Measurements from ENCODE around the gene NEDD8. TPM values are rescaled to one million over a fixed set of nuclear protein-coding genes. Genes with fewer than 3 reads are reported as not detected.
"Not testable (repeated sequence)": the region's sequence is repeated elsewhere in the genome, so short reads cannot be mapped to it uniquely, and the experiment has no call there.

Gene NEDD8
- total RNA-seq, 4 donors from 2014 or later, result 61.2 to 1,004 (median 192) TPM

DNA sequence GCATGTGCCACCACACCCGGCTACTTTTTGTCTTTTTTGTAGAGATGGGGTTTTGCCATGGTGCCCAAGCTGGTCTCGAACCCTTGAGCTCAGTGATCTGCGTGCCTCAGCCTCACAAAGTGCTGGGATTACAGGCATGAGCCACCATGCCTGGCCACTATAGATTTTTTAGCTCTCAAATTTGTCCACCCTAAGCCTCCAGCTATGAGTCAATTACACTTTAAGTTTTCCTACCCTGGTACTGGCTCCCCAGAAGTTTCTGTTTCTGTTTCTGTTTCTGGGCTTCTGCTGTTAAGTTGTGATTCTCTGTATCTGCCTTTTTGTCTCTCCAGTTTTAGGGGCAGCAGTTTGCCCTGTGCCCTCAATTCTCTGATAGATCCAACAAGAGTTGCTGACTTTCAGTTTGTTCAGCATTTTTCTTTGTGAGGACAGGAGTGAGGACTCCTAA is 14.6 kb upstream of the NEDD8 start:
- Histone ChIP-seq H3K4me1 (no peaks in the 10 kb centered on the region), H3K9me3 (no peaks in the 10 kb centered on the region), H3K4me3 (no peak overlapping the region), H3K36me3 (no peaks in the 10 kb centered on the region), H3K27ac (no peak overlapping the region), H3K27me3 (no peaks in the 10 kb centered on the region)
- no peak for DNase-seq
- TF ChIP-seq POLR2A (IDR thresholded peaks at IDR 0.05), result no peak
- TF ChIP-seq, protein P1, sequence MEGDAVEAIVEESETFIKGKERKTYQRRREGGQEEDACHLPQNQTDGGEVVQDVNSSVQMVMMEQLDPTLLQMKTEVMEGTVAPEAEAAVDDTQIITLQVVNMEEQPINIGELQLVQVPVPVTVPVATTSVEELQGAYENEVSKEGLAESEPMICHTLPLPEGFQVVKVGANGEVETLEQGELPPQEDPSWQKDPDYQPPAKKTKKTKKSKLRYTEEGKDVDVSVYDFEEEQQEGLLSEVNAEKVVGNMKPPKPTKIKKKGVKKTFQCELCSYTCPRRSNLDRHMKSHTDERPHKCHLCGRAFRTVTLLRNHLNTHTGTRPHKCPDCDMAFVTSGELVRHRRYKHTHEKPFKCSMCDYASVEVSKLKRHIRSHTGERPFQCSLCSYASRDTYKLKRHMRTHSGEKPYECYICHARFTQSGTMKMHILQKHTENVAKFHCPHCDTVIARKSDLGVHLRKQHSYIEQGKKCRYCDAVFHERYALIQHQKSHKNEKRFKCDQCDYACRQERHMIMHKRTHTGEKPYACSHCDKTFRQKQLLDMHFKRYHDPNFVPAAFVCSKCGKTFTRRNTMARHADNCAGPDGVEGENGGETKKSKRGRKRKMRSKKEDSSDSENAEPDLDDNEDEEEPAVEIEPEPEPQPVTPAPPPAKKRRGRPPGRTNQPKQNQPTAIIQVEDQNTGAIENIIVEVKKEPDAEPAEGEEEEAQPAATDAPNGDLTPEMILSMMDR (IDR thresholded peaks at IDR 0.05), result no peak
- intact Hi-C loops (cut with DNase I; ENCODE audit: low total_unique reads), result loop anchor here (10.0 kb wide), 1 partner anchor 48 kb away; the partner anchor contains the start of genes DHRS1 and NOP9

DNA sequence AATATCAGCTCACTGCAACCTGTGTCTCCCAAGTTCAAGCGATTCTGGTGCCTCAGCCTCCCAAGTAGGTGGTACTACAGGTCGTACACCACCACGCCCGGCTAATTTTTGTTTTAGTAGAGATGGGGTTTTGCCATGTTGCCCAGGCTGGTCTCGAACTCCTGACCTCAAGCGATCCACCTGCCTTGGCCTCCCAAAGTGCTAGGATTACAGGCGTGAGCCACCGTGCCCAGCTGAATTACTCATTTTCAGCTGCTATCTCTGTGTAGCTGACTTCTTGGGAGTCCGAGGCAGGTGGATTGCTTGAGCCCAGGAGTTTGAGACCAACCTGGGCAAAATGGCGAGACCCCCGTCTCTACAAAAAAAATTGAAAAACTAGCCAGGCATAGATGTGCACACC is 13.2 kb upstream of the NEDD8 start:
- H3K4me1 ChIP-seq, result peaks cover 0 to 11% of the 10 kb centered on the region in 2 donors
- H3K4me3 ChIP-seq, H3K9me3 ChIP-seq, H3K27ac ChIP-seq, H3K27me3 ChIP-seq, H3K36me3 ChIP-seq, DNase-seq: not testable (repeated sequence)
- intact Hi-C loops (cut with DNase I; ENCODE audit: low total_unique reads), result loop anchor here (10.0 kb wide), 1 partner anchor 49 kb away; the partner anchor contains the start of genes DHRS1 and NOP9

DNA sequence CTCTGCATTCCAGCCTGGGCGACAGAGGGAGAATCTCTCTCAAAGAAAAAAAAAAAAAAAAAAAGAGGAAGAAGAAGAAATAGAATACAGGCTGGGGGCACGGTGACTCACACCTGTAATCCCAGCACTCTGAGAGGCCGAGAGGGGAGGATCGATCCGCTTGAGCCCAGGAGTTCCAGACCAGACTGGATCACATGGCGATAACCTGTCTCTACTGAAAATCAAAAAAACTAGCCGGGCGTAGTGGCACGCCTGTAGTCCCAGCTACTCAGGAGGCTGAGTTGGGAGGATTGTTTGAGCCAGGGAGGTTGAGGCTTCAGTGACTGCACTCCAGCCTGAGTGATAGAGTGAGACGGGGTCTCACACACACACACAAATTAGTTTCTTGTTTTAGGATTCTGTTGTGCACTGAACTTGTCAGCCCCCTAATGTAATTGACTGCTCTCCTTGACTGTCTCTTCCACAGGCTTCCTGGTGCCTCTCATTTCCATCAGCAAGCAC is 11.2 kb upstream of the NEDD8 start:
- Histone ChIP-seq H3K9me3 (no peaks in the 10 kb centered on the region), H3K4me1 (peaks cover 0 to 21% of the 10 kb centered on the region in 2 donors), H3K27ac (peak overlapping the region; percentile 94 to 97), H3K36me3 (no peaks in the 10 kb centered on the region), H3K27me3 (no peaks in the 10 kb centered on the region), H3K4me3 (peak overlapping the region; percentile 51 to 62)
- intact Hi-C loops (cut with DNase I; ENCODE audit: low total_unique reads), result loop anchor here (10.0 kb wide), 1 partner anchor 51 kb away; the partner anchor contains the start of genes DHRS1 and NOP9
- TF ChIP-seq, protein P1 (IDR thresholded peaks at IDR 0.05), result no peak
- no peak for TF ChIP-seq POLR2A (IDR thresholded peaks at IDR 0.05)
- peak in 1 of 2 donors; percentile 45 for DNase-seq

DNA sequence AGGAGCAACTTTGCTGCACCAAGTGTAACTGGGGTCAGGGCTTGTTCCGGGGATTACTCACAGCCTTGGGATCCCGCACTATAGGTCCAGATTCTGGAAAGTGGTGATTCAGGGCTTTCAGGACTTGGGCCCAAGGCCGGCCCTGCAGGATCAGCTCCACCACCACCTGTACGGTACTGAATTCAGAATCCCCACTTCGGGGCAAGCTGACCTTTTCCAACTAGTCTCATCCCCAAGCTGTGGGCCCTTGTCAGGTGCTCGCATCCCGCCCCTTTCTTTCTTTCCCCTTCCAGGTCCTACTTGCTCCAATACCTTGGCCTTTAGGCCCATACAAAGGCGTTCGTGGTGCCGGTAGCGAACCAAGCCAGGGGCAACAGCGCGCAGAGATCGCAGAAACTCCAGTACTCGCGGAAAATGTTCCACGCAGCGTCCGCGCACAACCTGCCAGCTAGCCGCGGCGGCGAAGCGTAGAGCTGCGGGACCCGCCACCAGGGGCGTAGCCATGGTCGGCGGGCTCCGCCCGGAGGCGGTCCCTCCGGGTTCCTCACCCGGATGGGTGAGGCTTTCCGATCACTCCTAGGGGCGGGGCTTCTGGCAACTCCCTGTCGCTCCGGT is 9.8 kb upstream of the NEDD8 start:
- intact Hi-C loops (cut with DNase I; ENCODE audit: low total_unique reads), result loop anchor here (10.0 kb wide), 1 partner anchor 53 kb away; the partner anchor contains the start of genes DHRS1 and NOP9
- Histone ChIP-seq H3K4me1 (peaks cover 0 to 21% of the 10 kb centered on the region in 2 donors), H3K4me3 (peak overlapping the region; percentile 51 to 62), H3K27ac (peak overlapping the region; percentile 94 to 97), H3K36me3 (no peaks in the 10 kb centered on the region), H3K27me3 (no peaks in the 10 kb centered on the region), H3K9me3 (no peaks in the 10 kb centered on the region)
- TF ChIP-seq POLR2A (IDR thresholded peaks at IDR 0.05), result no peak
- TF ChIP-seq, protein P1 (IDR thresholded peaks at IDR 0.05), result peak; percentile 56 to 85 (median 74)
- peak; percentile 92 to 93 for DNase-seq

DNA sequence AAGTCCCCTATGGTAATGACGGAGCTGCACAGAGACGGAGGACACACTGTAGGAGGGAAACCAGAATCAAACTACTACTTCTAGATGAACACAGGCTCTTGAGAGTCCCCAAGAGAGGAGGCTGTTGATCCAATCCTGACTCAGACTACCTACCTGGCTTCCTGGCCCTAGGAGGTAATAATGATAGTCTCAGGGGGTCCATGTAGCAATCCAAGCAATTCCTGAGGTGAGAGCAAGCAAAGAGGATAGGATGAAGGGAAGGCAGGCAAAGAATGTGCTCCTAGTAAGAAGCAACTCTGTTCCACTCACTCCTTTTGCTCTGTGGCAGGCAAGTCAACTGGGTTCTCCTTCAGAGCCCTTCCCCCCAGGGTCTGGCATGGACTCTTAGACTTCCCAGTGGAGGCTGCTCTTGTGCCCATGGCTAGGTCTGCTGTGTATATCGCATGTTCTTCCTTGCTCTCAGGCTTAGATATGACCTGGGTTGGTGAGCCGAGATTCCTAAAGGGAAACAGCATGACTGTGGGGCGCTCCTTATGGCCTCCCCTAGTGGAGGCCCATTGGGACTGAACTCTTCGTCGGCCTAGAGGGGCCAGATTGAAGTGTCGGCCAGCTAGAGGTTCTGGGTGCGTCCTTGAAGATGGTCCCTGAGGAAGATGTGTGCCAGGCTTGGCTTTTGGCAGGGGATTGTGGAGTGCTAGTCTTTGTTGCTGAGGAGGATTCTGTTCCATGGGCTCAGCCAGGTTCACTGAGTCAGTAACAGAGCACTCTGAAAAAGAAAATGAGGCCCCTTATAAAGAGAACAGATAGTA is 8.1 kb upstream of the NEDD8 start:
- no peaks in the 10 kb centered on the region for H3K9me3 ChIP-seq
- no peak for DNase-seq
- no peak overlapping the region for H3K4me3 ChIP-seq
- intact Hi-C loops (cut with DNase I; ENCODE audit: low total_unique reads), result loop anchor here (10.0 kb wide), 1 partner anchor 54 kb away; the partner anchor contains the start of genes DHRS1 and NOP9
- H3K4me1 ChIP-seq, result peaks cover 0 to 21% of the 10 kb centered on the region in 2 donors
- TF ChIP-seq POLR2A (IDR thresholded peaks at IDR 0.05), result no peak
- TF ChIP-seq, protein P1 (IDR thresholded peaks at IDR 0.05), result no peak
- peak overlapping the region; percentile 0 to 97 for H3K27ac ChIP-seq
- H3K36me3 ChIP-seq, result no peaks in the 10 kb centered on the region
- H3K27me3 ChIP-seq, result no peaks in the 10 kb centered on the region

All from uterus (tissue), 4 donors.